HepG2 (cell line): ENCODE data around the gene PRUNE1. TPM values are rescaled to one million over a fixed set of nuclear protein-coding genes. Genes with fewer than 3 reads are reported as not detected.

Experiments
- ATAC-seq: fragments of 200-7000 bp; cut with Tn5 transposase; 3 replicates; pipeline ENCODE4 v1.9.1; 2020; ENCODE audit warnings: mild to moderate bottlenecking, moderate library complexity
- BruUV-seq: library from RNA; stranded (reverse); fragments of 400-500 nt; replicated peaks from 2 replicates; lab custom pipeline; 2021; lab: Mats Ljungman, UMichigan
- CTCF ChIA-PET: fragments of 300-600 bp; formaldehyde crosslinking; extraction: SDS; loops from one replicate; lab custom pipeline; 2021; ENCODE audit warnings: low total read pairs, inconsistent platforms, low intra/inter-chr PET ratio; lab: Yijun Ruan, JAX
- POLR2A ChIA-PET: fragments of 350-600 bp; sonication (Branson Sonifier 250); formaldehyde crosslinking; loops from one replicate; lab custom pipeline; 2020; ENCODE audit warnings: antibody characterized with exemption, inconsistent platforms; lab: Yijun Ruan, JAX
- DNase-seq: peaks from one replicate; pipeline ENCODE4 v3.0.0-alpha.2; 2015; ENCODE audit warnings: low spot score
- FAIRE-seq: peaks from 3 replicates; lab custom pipeline; 2011; peaks lifted over from hg19 to GRCh38; lab: Jason Lieb, UNC
- H2AFZ ChIP-seq: one replicate; pipeline ENCODE4 v1.6.1; 2011; ENCODE audit warnings: low read length, inconsistent platforms
- H3K27ac ChIP-seq: fragments of 300-600 bp; 3 replicates; pipeline ENCODE4 v1.8.0; 2011; ENCODE audit warnings: mixed run types, mild to moderate bottlenecking, mixed read lengths, low read length, inconsistent platforms; ENCODE audit not compliant: insufficient read depth; ENCODE audit errors: extremely low read length
- H3K27me3 ChIP-seq, 2 experiments: fragments of 200-600 bp in 1 of 2; 2 replicates in 1 of 2; 3 replicates in 1 of 2; pipeline versions ENCODE4 v1.6.0 to v1.8.0; 2011; ENCODE audit warnings: low read length in 2 of 2, mild to moderate bottlenecking in 2 of 2, moderate library complexity in 2 of 2, inconsistent platforms in 1 of 2; ENCODE audit not compliant: insufficient read depth in 2 of 2, control insufficient read depth in 1 of 2
- H3K36me3 ChIP-seq, 2 experiments: fragments of 200-600 bp in 1 of 2; replicated peaks in 1 of 2; 2 replicates in 1 of 2; 3 replicates in 1 of 2; pipeline versions ENCODE4 v1.5.1 to v1.8.0; 2011; ENCODE audit warnings: low read length in 2 of 2, inconsistent platforms in 1 of 2; ENCODE audit not compliant: insufficient read depth in 2 of 2, control insufficient read depth in 1 of 2
- H3K4me1 ChIP-seq: 2 replicates; pipeline ENCODE4 v1.5.1; 2012; ENCODE audit warnings: low read length, inconsistent platforms; ENCODE audit not compliant: insufficient read depth
- H3K4me2 ChIP-seq: 2 replicates; pipeline ENCODE4 v1.6.0; 2011; ENCODE audit warnings: low read depth, low read length, inconsistent platforms
- H3K4me3 ChIP-seq, 3 experiments: fragments of 200-600 bp in 1 of 3; sonication (generic), shearing (Covaris generic) in 1 of 3; replicated peaks in 1 of 3; 2 replicates each; pipeline ENCODE4 v1.5.1; 2011 to 2016; ENCODE audit warnings: low read length in 3 of 3, inconsistent platforms in 2 of 3, low read depth in 2 of 3, mild to moderate bottlenecking in 2 of 3, control low read depth in 1 of 3, mixed read lengths in 1 of 3; ENCODE audit not compliant: insufficient read depth in 1 of 3
- H3K79me2 ChIP-seq: one replicate; pipeline ENCODE4 v1.6.1; 2011; ENCODE audit warnings: low read length, inconsistent platforms; ENCODE audit not compliant: insufficient read depth
- H3K9ac ChIP-seq: 2 replicates; pipeline ENCODE4 v1.6.0; 2011; ENCODE audit warnings: mild to moderate bottlenecking, low read depth, low read length, inconsistent platforms; ENCODE audit not compliant: insufficient read depth
- H3K9me3 ChIP-seq: 2 replicates; pipeline ENCODE4 v1.5.1; 2012; ENCODE audit warnings: mild to moderate bottlenecking, low read length
- H4K20me1 ChIP-seq: 2 replicates; pipeline ENCODE4 v1.6.0; 2011; ENCODE audit warnings: inconsistent platforms, mild to moderate bottlenecking, low read length, moderate library complexity; ENCODE audit not compliant: insufficient read depth
- CEBPZ ChIP-seq: IDR thresholded peaks from 2 replicates; pipeline ENCODE4 v1.6.1; 2012; ENCODE audit warnings: low read length, improper control_type of control experiment
- MLX ChIP-seq: IDR thresholded peaks from 2 replicates; pipeline ENCODE4 v1.6.1; 2016
- ZKSCAN5 ChIP-seq: sonication (generic); formaldehyde crosslinking; IDR thresholded peaks from 2 replicates; pipeline ENCODE4 v1.5.1; 2020; ENCODE audit warnings: mild to moderate bottlenecking, missing genetic modification reagents
- WGBS: methylation state at CpG from one replicate; pipeline ENCODE4 v1.1.6; 2017; ENCODE audit warnings: low lambda C conversion rate; 5-methylcytosine and 5-hydroxymethylcytosine counted together
- in situ Hi-C: cut with HindIII; loops from 2 replicates; pipeline ENCODE4 v1.10.0; 2017; ENCODE audit warnings: low pct_unique_long_range_greater_than_20kb; ENCODE audit not compliant: extremely low pct_ligation_motif_present
- intact Hi-C: fragments of 100-400 bp; cut with micrococcal nuclease; formaldehyde crosslinking; loops from one replicate; pipeline ENCODE4 v1.10.0; 2022; ENCODE audit not compliant: unreplicated experiment
- polyA plus RNA-seq, 8 experiments: library from polyadenylated mRNA; depleted of rRNA in 3 of 8; stranded (reverse) in 7 of 8; unstranded in 1 of 8; fragments of >200 nt; fragmentation: Illumina TruSeq in 4 of 8; extraction: Trizol in 4 of 8; gene quantifications; 2 replicates each; pipeline versions ENCODE4 v1.2.1 to v1.2.3, GENCODE V29; 2011 to 2016; ENCODE audit warnings: low read depth in 4 of 8, missing spikeins in 1 of 8, mixed read lengths in 1 of 8; ENCODE audit not compliant: insufficient read depth in 1 of 8
- total RNA-seq, 5 experiments: library from RNA; depleted of rRNA; stranded (reverse); fragments of >200 nt; fragmentation: Illumina TruSeq; extraction: Trizol; gene quantifications; 2 replicates each; pipeline ENCODE4 v1.2.3, GENCODE V29; 2016; ENCODE audit warnings: low read depth in 1 of 5

The PRUNE1 gene
- total and polyA plus RNA-seq, 2 of the 13 experiments (the other 11 are each of a cell fraction or from before 2014, with no cell fraction given), result 19.0 to 31.9 TPM

GRCh38 chr1:150997949-150998348 is 10.3 kb upstream of the PRUNE1 start:
- Histone ChIP-seq H3K79me2 (no peaks in the 10 kb centered on the region), H3K27ac (no peak overlapping the region), H3K36me3 (peaks cover 12 to 36% of the 10 kb centered on the region in 2 experiments; a peak in 4 of 5 replicates), H3K4me1 (peaks cover 38% of the 10 kb centered on the region), H3K27me3 (no peaks in the 10 kb centered on the region), H4K20me1 (no peaks in the 10 kb centered on the region), H3K4me2 (no peak overlapping the region), H3K9ac (no peak overlapping the region), H2AFZ (no peak overlapping the region)
- no TSS peak for BruUV-seq
- CTCF ChIA-PET, result no interaction called here
- intact Hi-C loops, result no loop called here
- POLR2A ChIA-PET, result interaction anchor here (0.6 to 5.6 kb wide), 3 partner anchors 8 to 21 kb away, joined by 3 to 55 read pairs (median 5); partner anchors contain the start of gene MINDY1
- no peak for ATAC-seq
- no peak for FAIRE-seq
- in situ Hi-C loops, result no loop called here
- TF ChIP-seq MLX, result no peak
- TF ChIP-seq ZKSCAN5, result no peak
- TF ChIP-seq CEBPZ, result no peak
- TF ChIP-seq, all 625 proteins: peak for 0
- no peaks in the 10 kb centered on the region for H3K9me3 ChIP-seq
- WGBS, result 85% methylated on average over 4 of the region's 5 CpGs
- H3K4me3 ChIP-seq, result no peak overlapping the region
- DNase-seq, result no peak
